ENCODE results near the gene NPHP4.

DNA sequence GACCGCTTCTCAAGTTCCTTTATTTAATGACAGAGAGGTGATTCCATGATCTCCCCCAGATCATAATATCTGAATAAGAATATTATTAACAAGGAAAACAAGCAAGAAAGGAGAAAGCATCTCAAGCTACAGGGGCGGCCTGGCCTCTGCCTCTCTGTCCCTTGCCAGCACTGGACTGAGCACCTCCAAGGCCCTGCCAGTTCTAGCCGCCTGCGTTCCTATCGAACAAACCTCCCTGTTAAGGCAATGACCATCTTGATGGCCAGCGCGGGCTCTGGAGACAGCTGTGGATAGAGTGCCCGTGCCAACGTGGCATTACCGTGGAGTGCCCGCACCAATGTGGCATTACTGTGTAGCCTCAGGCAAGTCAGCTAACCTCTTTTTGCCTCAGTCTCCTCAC is 84.8 kb downstream of the NPHP4 start:
- TF ChIP-seq, protein P1, sequence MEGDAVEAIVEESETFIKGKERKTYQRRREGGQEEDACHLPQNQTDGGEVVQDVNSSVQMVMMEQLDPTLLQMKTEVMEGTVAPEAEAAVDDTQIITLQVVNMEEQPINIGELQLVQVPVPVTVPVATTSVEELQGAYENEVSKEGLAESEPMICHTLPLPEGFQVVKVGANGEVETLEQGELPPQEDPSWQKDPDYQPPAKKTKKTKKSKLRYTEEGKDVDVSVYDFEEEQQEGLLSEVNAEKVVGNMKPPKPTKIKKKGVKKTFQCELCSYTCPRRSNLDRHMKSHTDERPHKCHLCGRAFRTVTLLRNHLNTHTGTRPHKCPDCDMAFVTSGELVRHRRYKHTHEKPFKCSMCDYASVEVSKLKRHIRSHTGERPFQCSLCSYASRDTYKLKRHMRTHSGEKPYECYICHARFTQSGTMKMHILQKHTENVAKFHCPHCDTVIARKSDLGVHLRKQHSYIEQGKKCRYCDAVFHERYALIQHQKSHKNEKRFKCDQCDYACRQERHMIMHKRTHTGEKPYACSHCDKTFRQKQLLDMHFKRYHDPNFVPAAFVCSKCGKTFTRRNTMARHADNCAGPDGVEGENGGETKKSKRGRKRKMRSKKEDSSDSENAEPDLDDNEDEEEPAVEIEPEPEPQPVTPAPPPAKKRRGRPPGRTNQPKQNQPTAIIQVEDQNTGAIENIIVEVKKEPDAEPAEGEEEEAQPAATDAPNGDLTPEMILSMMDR (IDR thresholded peaks at IDR 0.05): no peak
- no peak for TF ChIP-seq POLR2A (IDR thresholded peaks at IDR 0.05)
